DOHH2 (cell line): ENCODE results near the gene ATP10A.

Experiments
- H3F3A ChIP-seq: fragments of 200-600 bp; sonication (generic), shearing (Covaris generic); 2 replicates; pipeline ENCODE4 v1.6.0; 2016; ENCODE audit warnings: antibody characterized with exemption, mild to moderate bottlenecking; ENCODE audit not compliant: control insufficient read depth, insufficient read depth
- H3K27ac ChIP-seq: fragments of 200-600 bp; sonication (generic); 2 replicates; pipeline ENCODE4 v1.5.1; 2014; ENCODE audit warnings: low read depth, mild to moderate bottlenecking, low read length, moderate library complexity
- H3K27me3 ChIP-seq: fragments of 200-600 bp; sonication (generic); 2 replicates; pipeline ENCODE4 v1.6.1; 2014; ENCODE audit warnings: mild to moderate bottlenecking, low read length, mixed read lengths; ENCODE audit not compliant: control insufficient read depth
- H3K36me3 ChIP-seq: fragments of 200-600 bp; sonication (generic); 2 replicates; pipeline ENCODE4 v1.6.1; 2014; ENCODE audit warnings: mild to moderate bottlenecking, low read length, moderate library complexity, mixed read lengths; ENCODE audit not compliant: control insufficient read depth
- H3K4me1 ChIP-seq: fragments of 200-600 bp; sonication (generic); 2 replicates; pipeline ENCODE4 v1.6.1; 2014; ENCODE audit warnings: mild to moderate bottlenecking, low read length, mixed read lengths; ENCODE audit not compliant: control insufficient read depth
- H3K4me2 ChIP-seq: fragments of 200-600 bp; sonication (generic); 2 replicates; pipeline ENCODE4 v1.6.0; 2014; ENCODE audit warnings: mild to moderate bottlenecking, low read length, moderate library complexity
- H3K4me3 ChIP-seq: fragments of 200-600 bp; sonication (generic); 2 replicates; pipeline ENCODE4 v1.5.1; 2014; ENCODE audit warnings: mild to moderate bottlenecking, low read length, mixed read lengths
- H3K79me2 ChIP-seq: fragments of 200-600 bp; sonication (generic); 2 replicates; pipeline ENCODE4 v1.6.1; 2014; ENCODE audit warnings: mild to moderate bottlenecking, low read length, mixed read lengths; ENCODE audit not compliant: control insufficient read depth
- H3K9me2 ChIP-seq: fragments of 200-600 bp; sonication (generic); replicated peaks from 2 replicates; pipeline ENCODE4 v1.6.1; 2014; ENCODE audit warnings: mild to moderate bottlenecking, low read length, mixed read lengths; ENCODE audit not compliant: control insufficient read depth
- H3K9me3 ChIP-seq: fragments of 200-600 bp; sonication (generic); 2 replicates; pipeline ENCODE4 v1.6.1; 2014; ENCODE audit warnings: antibody characterized with exemption, low read length, mixed read lengths; ENCODE audit not compliant: control insufficient read depth, insufficient read depth
- H4K20me1 ChIP-seq: fragments of 200-600 bp; sonication (generic); 2 replicates; pipeline ENCODE4 v1.6.0; 2014; ENCODE audit warnings: low read depth, mild to moderate bottlenecking, antibody characterized with exemption, low read length, moderate library complexity; ENCODE audit not compliant: control insufficient read depth, insufficient read depth
- CTCF ChIP-seq: fragments of 200-600 bp; sonication (generic); IDR thresholded peaks from one replicate; pipeline ENCODE4 v1.5.1; 2014; ENCODE audit warnings: antibody characterized with exemption, mild to moderate bottlenecking, low read depth, low read length; ENCODE audit not compliant: poor library complexity, severe bottlenecking
- EZH2phosphoT487 ChIP-seq: fragments of 200-600 bp; sonication (generic); IDR thresholded peaks from 2 replicates; pipeline ENCODE4 v1.6.1; 2017; ENCODE audit warnings: borderline replicate concordance, mild to moderate bottlenecking, antibody characterized with exemption, low read length, moderate library complexity, mixed read lengths

ATP10A gene

GRCh38 chr15:25793354-25794050 lies 69.6 kb downstream of the ATP10A start:
- Histone ChIP-seq H3K4me1 (no peaks in the 10 kb centered on the region), H3K36me3 (no peaks in the 10 kb centered on the region), H3K9me2 (no peaks in the 10 kb centered on the region), H3K9me3 (peaks cover 36% of the 10 kb centered on the region; the same call in 1 of the 2 replicates), H3F3A (no peaks in the 10 kb centered on the region), H3K27me3 (no peaks in the 10 kb centered on the region), H3K4me2 (no peak overlapping the region), H4K20me1 (no peaks in the 10 kb centered on the region), H3K79me2 (no peaks in the 10 kb centered on the region), H3K27ac (no peak overlapping the region), H3K4me3 (no peak overlapping the region)
- no peak for TF ChIP-seq CTCF
- no peak for TF ChIP-seq EZH2phosphoT487

GRCh38 chr15:25792128-25792527 lies 71.0 kb downstream of the ATP10A start:
- Histone ChIP-seq H3K9me2 (no peaks in the 10 kb centered on the region), H4K20me1 (no peaks in the 10 kb centered on the region), H3K4me1 (no peaks in the 10 kb centered on the region), H3K36me3 (no peaks in the 10 kb centered on the region), H3K4me3 (no peak overlapping the region), H3K4me2 (no peak overlapping the region), H3K27me3 (no peaks in the 10 kb centered on the region), H3K9me3 (peaks cover 33% of the 10 kb centered on the region; the same call in 1 of the 2 replicates), H3F3A (no peaks in the 10 kb centered on the region), H3K27ac (no peak overlapping the region), H3K79me2 (no peaks in the 10 kb centered on the region)
- TF ChIP-seq EZH2phosphoT487: no peak
- TF ChIP-seq CTCF: no peak

GRCh38 chr15:25790000-25790660 lies 73.0 kb downstream of the ATP10A start:
- Histone ChIP-seq H3F3A (no peaks in the 10 kb centered on the region), H3K4me2 (no peak overlapping the region), H3K27ac (no peak overlapping the region), H3K4me3 (no peak overlapping the region), H3K27me3 (no peaks in the 10 kb centered on the region), H3K4me1 (no peaks in the 10 kb centered on the region), H3K9me2 (no peaks in the 10 kb centered on the region), H4K20me1 (no peaks in the 10 kb centered on the region), H3K36me3 (no peaks in the 10 kb centered on the region), H3K79me2 (no peaks in the 10 kb centered on the region), H3K9me3 (peaks cover 35% of the 10 kb centered on the region; the same call in 1 of the 2 replicates)
- no peak for TF ChIP-seq EZH2phosphoT487
- no peak for TF ChIP-seq CTCF
